H1 (cell line): ENCODE data around the gene NCAPG. TPM values are rescaled to one million over a fixed set of nuclear protein-coding genes. Genes with fewer than 3 reads are reported as not detected.

Experiments
- CTCF ChIA-PET: fragments of 300-600 bp; sonication (Branson Sonifier 250); formaldehyde crosslinking; loops from one replicate; lab custom pipeline; 2021; ENCODE audit not compliant: partially characterized antibody; lab: Charles Lee
- POLR2A ChIA-PET: fragments of 300-600 bp; sonication (Branson Sonifier 250); formaldehyde crosslinking; loops from one replicate; lab custom pipeline; 2021; ENCODE audit warnings: inconsistent platforms; ENCODE audit not compliant: partially characterized antibody; lab: Charles Lee
- DNase-seq, 2 experiments: peaks; one replicate each; pipeline versions ENCODE4 v3.0.0 to v3.0.0-alpha.2; 2010 to 2022; ENCODE audit warnings: low spot score in 2 of 2, low read depth in 1 of 2, mixed read lengths in 1 of 2
- FAIRE-seq: peaks from 2 replicates; lab custom pipeline; 2011; peaks lifted over from hg19 to GRCh38; lab: Jason Lieb, UNC
- H2AFZ ChIP-seq: 2 replicates; pipeline ENCODE4 v1.8.1; 2012; ENCODE audit warnings: low read length, inconsistent platforms
- H2AK5ac ChIP-seq: 2 replicates; pipeline ENCODE4 v1.6.1; 2013; ENCODE audit warnings: low read depth, low read length
- H2BK120ac ChIP-seq: replicated peaks from 2 replicates; pipeline ENCODE3; 2013; ENCODE audit warnings: low read depth, low read length, inconsistent platforms
- H2BK12ac ChIP-seq: 2 replicates; pipeline ENCODE4 v1.6.1; 2013; ENCODE audit warnings: low read depth, low read length
- H2BK15ac ChIP-seq: 2 replicates; pipeline ENCODE4 v1.6.1; 2013; ENCODE audit warnings: low read length
- H2BK20ac ChIP-seq: 2 replicates; pipeline ENCODE4 v1.6.1; 2013; ENCODE audit warnings: low read length
- H2BK5ac ChIP-seq: 2 replicates; pipeline ENCODE4 v1.6.1; 2013; ENCODE audit warnings: low read depth, low read length
- H3K14ac ChIP-seq: 2 replicates; pipeline ENCODE4 v1.6.1; 2013; ENCODE audit warnings: inconsistent platforms; ENCODE audit not compliant: insufficient read length
- H3K18ac ChIP-seq: 2 replicates; pipeline ENCODE4 v1.6.1; 2013; ENCODE audit warnings: low read length; ENCODE audit errors: extremely low read depth
- H3K23ac ChIP-seq: 2 replicates; pipeline ENCODE4 v1.6.1; 2013; ENCODE audit warnings: inconsistent platforms; ENCODE audit not compliant: insufficient read length
- H3K23me2 ChIP-seq: 2 replicates; pipeline ENCODE4 v1.6.1; 2013; ENCODE audit warnings: low read depth, low read length
- H3K27ac ChIP-seq: 2 replicates; pipeline ENCODE4 v1.6.1; 2011; ENCODE audit warnings: low read depth, low read length, inconsistent platforms
- H3K27me3 ChIP-seq, 4 experiments: replicated peaks in 1 of 4; 1 replicate in 1 of 4; 2 replicates in 3 of 4; pipeline versions ENCODE4 v1.6.1 to v1.8.1; 2011 to 2013; ENCODE audit warnings: low read length in 3 of 4, mild to moderate bottlenecking in 3 of 4, inconsistent platforms in 2 of 4, mixed read lengths in 2 of 4, moderate library complexity in 1 of 4; ENCODE audit not compliant: control insufficient read depth in 3 of 4, insufficient read depth in 3 of 4; ENCODE audit errors: extremely low read depth in 1 of 4
- H3K36me3 ChIP-seq, 4 experiments: 2 replicates each; pipeline versions ENCODE4 v1.6.1 to v1.8.1; 2011 to 2013; ENCODE audit warnings: mild to moderate bottlenecking in 4 of 4, low read length in 3 of 4, moderate library complexity in 2 of 4, control low read depth in 1 of 4, inconsistent platforms in 1 of 4; ENCODE audit not compliant: insufficient read depth in 4 of 4, control insufficient read depth in 2 of 4
- H3K4ac ChIP-seq: replicated peaks from 2 replicates; pipeline ENCODE3; 2013; ENCODE audit warnings: low read length, low read depth, mixed read lengths, inconsistent platforms; ENCODE audit not compliant: insufficient read length
- H3K4me1 ChIP-seq, 4 experiments: replicated peaks in 1 of 4; 1 replicate in 1 of 4; 2 replicates in 3 of 4; pipeline versions ENCODE4 v1.6.1 to v1.8.1; 2011 to 2013; ENCODE audit warnings: low read length in 3 of 4, inconsistent platforms in 2 of 4, mixed read lengths in 1 of 4; ENCODE audit not compliant: insufficient read depth in 4 of 4, control insufficient read depth in 3 of 4
- H3K4me2 ChIP-seq, 2 experiments: 2 replicates each; pipeline versions ENCODE4 v1.6.1 to v1.8.1; 2011 to 2013; ENCODE audit warnings: low read depth in 2 of 2, low read length in 2 of 2, control low read depth in 1 of 2, inconsistent platforms in 1 of 2, mild to moderate bottlenecking in 1 of 2; ENCODE audit not compliant: insufficient read depth in 1 of 2
- H3K4me3 ChIP-seq, 4 experiments: fragments of 200-600, 300-600 bp in 1 of 4; sonication (generic), shearing (Covaris generic), sonication (Bioruptor Twin) in 1 of 4; 2 replicates each; pipeline versions ENCODE4 v1.5.1 to v1.8.1; 2011 to 2016; ENCODE audit warnings: low read length in 4 of 4, low read depth in 3 of 4, control low read depth in 2 of 4, inconsistent platforms in 2 of 4, mild to moderate bottlenecking in 2 of 4, mixed read lengths in 1 of 4, moderate library complexity in 1 of 4; ENCODE audit not compliant: insufficient read depth in 2 of 4; ENCODE audit errors: extremely low read depth in 1 of 4
- H3K56ac ChIP-seq: replicated peaks from 2 replicates; pipeline ENCODE3; 2013; ENCODE audit warnings: low read depth, mild to moderate bottlenecking, mixed read lengths, low read length, inconsistent platforms; ENCODE audit not compliant: insufficient read length
- H3K79me1 ChIP-seq: 2 replicates; pipeline ENCODE4 v1.6.1; 2013; ENCODE audit warnings: low read depth, low read length, control low read depth
- H3K79me2 ChIP-seq, 2 experiments: 2 replicates each; pipeline versions ENCODE4 v1.6.1 to v1.8.1; 2012 to 2013; ENCODE audit warnings: low read length in 2 of 2, mild to moderate bottlenecking in 2 of 2, inconsistent platforms in 1 of 2; ENCODE audit not compliant: insufficient read depth in 2 of 2, control insufficient read depth in 1 of 2
- H3K9ac ChIP-seq, 4 experiments: replicated peaks in 1 of 4; 1 replicate in 1 of 4; 2 replicates in 3 of 4; pipeline versions ENCODE4 v1.6.1 to v1.8.1; 2011 to 2013; ENCODE audit warnings: low read depth in 3 of 4, low read length in 3 of 4, control low read depth in 2 of 4, mild to moderate bottlenecking in 2 of 4, moderate library complexity in 2 of 4, inconsistent platforms in 1 of 4; ENCODE audit errors: extremely low read depth in 1 of 4
- H3K9me3 ChIP-seq, 2 experiments: 2 replicates each; pipeline versions ENCODE4 v1.6.1 to v1.8.1; 2012 to 2013; ENCODE audit warnings: mild to moderate bottlenecking in 2 of 2, moderate library complexity in 2 of 2, control low read depth in 1 of 2, inconsistent platforms in 1 of 2, low read depth in 1 of 2, low read length in 1 of 2, mixed read lengths in 1 of 2; ENCODE audit not compliant: insufficient read depth in 2 of 2
- H4K20me1 ChIP-seq, 2 experiments: replicated peaks in 1 of 2; 2 replicates each; pipeline versions ENCODE3 to v1.8.1; 2011 to 2013; ENCODE audit warnings: inconsistent platforms in 2 of 2, low read length in 2 of 2, mild to moderate bottlenecking in 1 of 2; ENCODE audit not compliant: insufficient read depth in 2 of 2, control insufficient read depth in 1 of 2
- H4K5ac ChIP-seq: 2 replicates; pipeline ENCODE4 v1.6.1; 2013; ENCODE audit warnings: low read length, low read depth, mixed read lengths, inconsistent platforms; ENCODE audit not compliant: insufficient read length
- H4K8ac ChIP-seq: 2 replicates; pipeline ENCODE4 v1.8.0; 2013; ENCODE audit warnings: mild to moderate bottlenecking, moderate library complexity, low read length, inconsistent platforms; ENCODE audit not compliant: insufficient read depth; ENCODE audit errors: extremely low read depth
- H4K91ac ChIP-seq: replicated peaks from 2 replicates; pipeline ENCODE3; 2013; ENCODE audit warnings: low read length, mixed read lengths, inconsistent platforms; ENCODE audit not compliant: insufficient read length
- ASH2L ChIP-seq: fragments of 200-600, 300-600 bp; sonication (generic); IDR thresholded peaks from one replicate; pipeline ENCODE4 v1.7.1; 2017; ENCODE audit warnings: low read length
- BRCA1 ChIP-seq: IDR thresholded peaks from 2 replicates; pipeline ENCODE4 v1.6.1; 2012; ENCODE audit warnings: low read depth, low read length, improper control_type of control experiment
- KDM4A ChIP-seq: IDR thresholded peaks from one replicate; pipeline ENCODE4 v1.7.1; 2012; ENCODE audit warnings: low read depth, mild to moderate bottlenecking, moderate library complexity, low read length, inconsistent platforms; ENCODE audit not compliant: severe bottlenecking
- TEAD4 ChIP-seq: IDR thresholded peaks from 2 replicates; pipeline ENCODE4 v1.6.1; 2012; ENCODE audit warnings: low read depth, low read length, inconsistent platforms, mixed read lengths
- WGBS, 2 experiments: shearing (Covaris generic) in 1 of 2; methylation state at CpG; one replicate each; pipeline versions ENCODE4 v1.1.6 to v1.1.7; 2013 to 2015; ENCODE audit warnings: low lambda C conversion rate in 2 of 2, mixed read lengths in 2 of 2, inconsistent platforms in 1 of 2, low coverage in 1 of 2, missing lambda C conversion rate in 1 of 2; ENCODE audit not compliant: insufficient replicate concordance in 2 of 2, insufficient coverage in 1 of 2, insufficient read length in 1 of 2; ENCODE audit errors: extremely low coverage in 1 of 2, missing lambda C conversion rate in 1 of 2; 5-methylcytosine and 5-hydroxymethylcytosine counted together
- polyA plus RNA-seq, 7 experiments: library from polyadenylated mRNA; depleted of rRNA in 3 of 7; stranded (reverse) in 5 of 7; unstranded in 2 of 7; fragments of >200 nt in 5 of 7; fragments of 200-250 nt in 2 of 7; gene quantifications; 1 replicate in 5 of 7; 2 replicates in 1 of 7; 4 replicates in 1 of 7; pipeline versions ENCODE4 v1.2.1 to v1.2.3, GENCODE V29; 2011 to 2013; ENCODE audit warnings: missing spikeins in 2 of 7, mixed read lengths in 2 of 7
- total RNA-seq: library from RNA; stranded (reverse); fragmentation: NEBNext Ultra II Directional; extraction: Animal tissue kit (Norgen Biotek cat#: 25700); gene quantifications from 2 replicates; pipeline ENCODE4 v1.2.1, GENCODE V29; 2021

Gene NCAPG
- total and polyA plus RNA-seq, 2 of the 8 experiments (the other 6 are each of a cell fraction or from before 2014, with no cell fraction given): 12.9 to 52.3 TPM

- Histone ChIP-seq H3K23me2 (peaks cover 3% of the 10 kb centered on the region; the same call in 1 of the 2 replicates), H3K4me3 (peak overlapping the region; percentile 94 to 98 (median 97)), H3K27me3 (no peaks in the 10 kb centered on the region), H4K8ac (peak overlapping the region; percentile 82), H3K9me3 (no peaks in the 10 kb centered on the region), H3K18ac (peak overlapping the region; percentile 83), H2BK15ac (no peak overlapping the region), H2BK12ac (0 out of 2 replicates have a peak overlapping the region, but pooled peaks have one; percentile 39), H2BK120ac (no peak overlapping the region)
- POLR2A ChIA-PET: interaction anchor here (1.0 to 3.4 kb wide), 6 partner anchors 13 to 211 kb away, joined by 3 to 19 read pairs (median 4); partner anchors contain the start of gene FAM184B
- DNase-seq: peak in 1 of 2 experiments; percentile 48
- TF ChIP-seq ASH2L: peak; percentile 88
- peak; percentile 1 for TF ChIP-seq KDM4A
- no peak for TF ChIP-seq TEAD4
- TF ChIP-seq BRCA1: 0 out of 2 replicates have a peak, but pooled peaks have one; percentile 16
- TF ChIP-seq, all 59 proteins: peak for 3
- Histone ChIP-seq H3K4me1 (peaks cover 2 to 6% (median 4%) of the 10 kb centered on the region in 4 experiments; a peak in 5 of 7 replicates), H3K79me2 (peaks cover 13 to 94% of the 10 kb centered on the region in 2 experiments), H3K27ac (peak overlapping the region; percentile 67; the same call in 1 of the 2 replicates), H3K56ac (peak overlapping the region; percentile 82), H4K91ac (no peak overlapping the region), H3K36me3 (peaks cover 0 to 26% (median 9%) of the 10 kb centered on the region in 4 experiments; a peak in 5 of 8 replicates), H3K14ac (no peak overlapping the region), H4K20me1 (peaks cover 12 to 13% of the 10 kb centered on the region in 2 experiments), H3K79me1 (no peaks in the 10 kb centered on the region), H3K4ac (peak overlapping the region; percentile 57), H2AFZ (0 out of 2 replicates have a peak overlapping the region, but pooled peaks have one; percentile 56), H4K5ac (peak overlapping the region; percentile 87), H3K23ac (no peak overlapping the region), H3K4me2 (peak overlapping the region; percentile 71 to 73), H2BK5ac (peak overlapping the region; percentile 93), H2AK5ac (no peak overlapping the region), H3K9ac (peak overlapping the region; percentile 91 to 99 (median 95)), H2BK20ac (no peak overlapping the region)
- 1% methylated on average over 20 of the region's 48 CpGs; no CpG with 5 or more reads in 1 of the 2 experiments for WGBS, 2 experiments
- FAIRE-seq: no peak
- CTCF ChIA-PET: interaction anchor here (1.0 kb wide), 1 partner anchor 14 kb away, joined by 3 read pairs; no protein-coding TSS in a partner anchor
Observed at GRCh38 chr4:17811078-17811603, 362 bp downstream of the NCAPG start.
